HEK293 (cell line): ENCODE data around the gene PPRC1.

Source experiments
- FEZF1 ChIP-seq: fragments of 450-650 bp; formaldehyde crosslinking; IDR thresholded peaks from 2 replicates; pipeline ENCODE4 v1.5.1; 2016; ENCODE audit warnings: missing biosample characterization, missing genetic modification characterization
- HOXD13 ChIP-seq: sonication (generic); formaldehyde crosslinking; IDR thresholded peaks from 2 replicates; pipeline ENCODE4 v1.8.0; 2022; ENCODE audit warnings: missing genetic modification reagents, borderline replicate concordance
- KLF1 ChIP-seq: fragments of 450-650 bp; formaldehyde crosslinking; IDR thresholded peaks from 2 replicates; pipeline ENCODE4 v1.5.1; 2016; ENCODE audit warnings: missing biosample characterization, missing genetic modification characterization
- KLF16 ChIP-seq: fragments of 450-650 bp; formaldehyde crosslinking; IDR thresholded peaks from 2 replicates; pipeline ENCODE4 v1.5.1; 2017; ENCODE audit warnings: missing biosample characterization, missing genetic modification characterization
- KLF9 ChIP-seq: fragments of 450-650 bp; formaldehyde crosslinking; IDR thresholded peaks from 2 replicates; pipeline ENCODE4 v1.5.1; 2016; ENCODE audit warnings: missing biosample characterization, missing genetic modification characterization, low read depth
- SP2 ChIP-seq: fragments of 450-650 bp; formaldehyde crosslinking; IDR thresholded peaks from 2 replicates; pipeline ENCODE4 v1.5.1; 2016; ENCODE audit warnings: missing biosample characterization, missing genetic modification characterization
- SP3 ChIP-seq: fragments of 450-650 bp; formaldehyde crosslinking; IDR thresholded peaks from 2 replicates; pipeline ENCODE4 v1.5.1; 2016; ENCODE audit warnings: missing biosample characterization, missing genetic modification characterization
- ZBTB20 ChIP-seq: fragments of 450-650 bp; formaldehyde crosslinking; IDR thresholded peaks from 2 replicates; pipeline ENCODE4 v1.5.1; 2016; ENCODE audit warnings: missing biosample characterization, missing genetic modification characterization
- ZBTB6 ChIP-seq: fragments of 450-650 bp; formaldehyde crosslinking; IDR thresholded peaks from 2 replicates; pipeline ENCODE4 v1.5.1; 2017; ENCODE audit warnings: missing biosample characterization, missing genetic modification characterization
- ZIC2 ChIP-seq: fragments of 450-650 bp; formaldehyde crosslinking; IDR thresholded peaks from 2 replicates; pipeline ENCODE4 v1.5.1; 2016; ENCODE audit warnings: missing biosample characterization, missing genetic modification characterization
- ZNF266 ChIP-seq: fragments of 450-650 bp; formaldehyde crosslinking; IDR thresholded peaks from 2 replicates; pipeline ENCODE4 v1.5.1; 2016; ENCODE audit warnings: missing biosample characterization, missing genetic modification characterization, low read depth
- ZNF366 ChIP-seq: fragments of 450-650 bp; formaldehyde crosslinking; conservative IDR thresholded peaks from 2 replicates; pipeline ENCODE4 v1.5.1; 2016; ENCODE audit warnings: missing biosample characterization, missing genetic modification characterization
- ZNF398 ChIP-seq: fragments of 450-650 bp; formaldehyde crosslinking; IDR thresholded peaks from 2 replicates; pipeline ENCODE4 v1.5.1; 2017; ENCODE audit warnings: missing biosample characterization, missing genetic modification characterization
- ZNF423 ChIP-seq: fragments of 450-650 bp; formaldehyde crosslinking; IDR thresholded peaks from 2 replicates; pipeline ENCODE4 v1.5.1; 2016; ENCODE audit warnings: missing biosample characterization, missing genetic modification characterization
- ZNF426 ChIP-seq: fragments of 450-650 bp; formaldehyde crosslinking; IDR thresholded peaks from 2 replicates; pipeline ENCODE4 v1.5.1; 2017; ENCODE audit warnings: missing biosample characterization, missing genetic modification characterization, mild to moderate bottlenecking, inconsistent platforms, moderate library complexity
- ZNF548 ChIP-seq: fragments of 450-650 bp; formaldehyde crosslinking; IDR thresholded peaks from 2 replicates; pipeline ENCODE4 v1.5.1; 2016; ENCODE audit warnings: missing biosample characterization, missing genetic modification characterization
- ZNF664 ChIP-seq: fragments of 450-650 bp; formaldehyde crosslinking; IDR thresholded peaks from 2 replicates; pipeline ENCODE4 v1.5.1; 2016; ENCODE audit warnings: missing biosample characterization, missing genetic modification characterization
- TF ChIP-seq, protein P1 (sequence below): fragments of 450-650 bp; formaldehyde crosslinking; IDR thresholded peaks from 2 replicates; pipeline ENCODE4 v1.5.1; 2016; ENCODE audit warnings: missing biosample characterization, missing genetic modification characterization
- TF ChIP-seq, protein P2 (sequence below): fragments of 450-650 bp; formaldehyde crosslinking; IDR thresholded peaks from 2 replicates; pipeline ENCODE4 v1.5.1; 2016; ENCODE audit warnings: missing biosample characterization, missing genetic modification characterization
- TF ChIP-seq, protein P3 (sequence below): fragments of 450-650 bp; formaldehyde crosslinking; IDR thresholded peaks from 2 replicates; pipeline ENCODE4 v1.5.1; 2016; ENCODE audit warnings: missing biosample characterization, missing genetic modification characterization
- TF ChIP-seq, protein P4 (sequence below): fragments of 450-650 bp; formaldehyde crosslinking; IDR thresholded peaks from 2 replicates; pipeline ENCODE4 v1.5.1; 2016; ENCODE audit warnings: missing biosample characterization, missing genetic modification characterization
- TF ChIP-seq, protein P5 (sequence below): fragments of 450-650 bp; formaldehyde crosslinking; IDR thresholded peaks from 2 replicates; pipeline ENCODE4 v1.5.1; 2016; ENCODE audit warnings: missing biosample characterization, missing genetic modification characterization
- TF ChIP-seq, protein P6 (sequence below): fragments of 450-650 bp; formaldehyde crosslinking; IDR thresholded peaks from 2 replicates; pipeline ENCODE4 v1.5.1; 2016; ENCODE audit warnings: missing biosample characterization, missing genetic modification characterization

The PPRC1 gene

GRCh38 chr10:102120991-102121738 lies 11.7 kb upstream of the PPRC1 start (continued):
- TF ChIP-seq KLF16 (tag by site-specific recombination) (0 out of 2 replicates have a peak, but pooled peaks have one; percentile 5), ZNF366 (tag by site-specific recombination) (peak; percentile 49), ZBTB6 (tag by site-specific recombination) (0 out of 2 replicates have a peak, but pooled peaks have one; percentile 12), ZNF664 (tag by site-specific recombination) (no peak), KLF1 (tag by site-specific recombination) (peak; percentile 14; the same call in 1 of the 2 replicates), FEZF1 (no peak), KLF9 (0 out of 2 replicates have a peak, but pooled peaks have one; percentile 4), ZIC2 (no peak), ZBTB20 (tag by site-specific recombination) (no peak), ZNF548 (tag by site-specific recombination) (no peak), HOXD13 (CRISPR knock-in tag) (no peak), ZNF423 (tag by site-specific recombination) (no peak), ZNF426 (tag by site-specific recombination) (no peak), SP2 (tag by site-specific recombination) (peak; percentile 71), ZNF398 (peak; percentile 49; the same call in 1 of the 2 replicates), SP3 (tag by site-specific recombination) (peak; percentile 56), ZNF266 (tag by site-specific recombination) (no peak)
- TF ChIP-seq, protein P1, sequence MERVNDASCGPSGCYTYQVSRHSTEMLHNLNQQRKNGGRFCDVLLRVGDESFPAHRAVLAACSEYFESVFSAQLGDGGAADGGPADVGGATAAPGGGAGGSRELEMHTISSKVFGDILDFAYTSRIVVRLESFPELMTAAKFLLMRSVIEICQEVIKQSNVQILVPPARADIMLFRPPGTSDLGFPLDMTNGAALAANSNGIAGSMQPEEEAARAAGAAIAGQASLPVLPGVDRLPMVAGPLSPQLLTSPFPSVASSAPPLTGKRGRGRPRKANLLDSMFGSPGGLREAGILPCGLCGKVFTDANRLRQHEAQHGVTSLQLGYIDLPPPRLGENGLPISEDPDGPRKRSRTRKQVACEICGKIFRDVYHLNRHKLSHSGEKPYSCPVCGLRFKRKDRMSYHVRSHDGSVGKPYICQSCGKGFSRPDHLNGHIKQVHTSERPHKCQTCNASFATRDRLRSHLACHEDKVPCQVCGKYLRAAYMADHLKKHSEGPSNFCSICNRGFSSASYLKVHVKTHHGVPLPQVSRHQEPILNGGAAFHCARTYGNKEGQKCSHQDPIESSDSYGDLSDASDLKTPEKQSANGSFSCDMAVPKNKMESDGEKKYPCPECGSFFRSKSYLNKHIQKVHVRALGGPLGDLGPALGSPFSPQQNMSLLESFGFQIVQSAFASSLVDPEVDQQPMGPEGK (tag by site-specific recombination), result peak; percentile 17; the same call in 1 of the 2 replicates
- TF ChIP-seq, protein P2, sequence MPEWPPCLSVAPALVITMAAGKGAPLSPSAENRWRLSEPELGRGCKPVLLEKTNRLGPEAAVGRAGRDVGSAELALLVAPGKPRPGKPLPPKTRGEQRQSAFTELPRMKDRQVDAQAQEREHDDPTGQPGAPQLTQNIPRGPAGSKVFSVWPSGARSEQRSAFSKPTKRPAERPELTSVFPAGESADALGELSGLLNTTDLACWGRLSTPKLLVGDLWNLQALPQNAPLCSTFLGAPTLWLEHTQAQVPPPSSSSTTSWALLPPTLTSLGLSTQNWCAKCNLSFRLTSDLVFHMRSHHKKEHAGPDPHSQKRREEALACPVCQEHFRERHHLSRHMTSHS, result no peak
- TF ChIP-seq, protein P3, sequence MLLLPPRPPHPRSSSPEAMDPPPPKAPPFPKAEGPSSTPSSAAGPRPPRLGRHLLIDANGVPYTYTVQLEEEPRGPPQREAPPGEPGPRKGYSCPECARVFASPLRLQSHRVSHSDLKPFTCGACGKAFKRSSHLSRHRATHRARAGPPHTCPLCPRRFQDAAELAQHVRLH (tag by site-specific recombination), result no peak
- TF ChIP-seq, protein P4, sequence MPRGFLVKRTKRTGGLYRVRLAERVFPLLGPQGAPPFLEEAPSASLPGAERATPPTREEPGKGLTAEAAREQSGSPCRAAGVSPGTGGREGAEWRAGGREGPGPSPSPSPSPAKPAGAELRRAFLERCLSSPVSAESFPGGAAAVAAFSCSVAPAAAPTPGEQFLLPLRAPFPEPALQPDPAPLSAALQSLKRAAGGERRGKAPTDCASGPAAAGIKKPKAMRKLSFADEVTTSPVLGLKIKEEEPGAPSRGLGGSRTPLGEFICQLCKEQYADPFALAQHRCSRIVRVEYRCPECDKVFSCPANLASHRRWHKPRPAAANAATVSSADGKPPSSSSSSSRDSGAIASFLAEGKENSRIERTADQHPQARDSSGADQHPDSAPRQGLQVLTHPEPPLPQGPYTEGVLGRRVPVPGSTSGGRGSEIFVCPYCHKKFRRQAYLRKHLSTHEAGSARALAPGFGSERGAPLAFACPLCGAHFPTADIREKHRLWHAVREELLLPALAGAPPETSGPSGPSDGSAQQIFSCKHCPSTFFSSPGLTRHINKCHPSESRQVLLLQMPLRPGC (tag by site-specific recombination), result 0 out of 2 replicates have a peak, but pooled peaks have one; percentile 3
- TF ChIP-seq, protein P5, sequence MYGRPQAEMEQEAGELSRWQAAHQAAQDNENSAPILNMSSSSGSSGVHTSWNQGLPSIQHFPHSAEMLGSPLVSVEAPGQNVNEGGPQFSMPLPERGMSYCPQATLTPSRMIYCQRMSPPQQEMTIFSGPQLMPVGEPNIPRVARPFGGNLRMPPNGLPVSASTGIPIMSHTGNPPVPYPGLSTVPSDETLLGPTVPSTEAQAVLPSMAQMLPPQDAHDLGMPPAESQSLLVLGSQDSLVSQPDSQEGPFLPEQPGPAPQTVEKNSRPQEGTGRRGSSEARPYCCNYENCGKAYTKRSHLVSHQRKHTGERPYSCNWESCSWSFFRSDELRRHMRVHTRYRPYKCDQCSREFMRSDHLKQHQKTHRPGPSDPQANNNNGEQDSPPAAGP, result no peak
- TF ChIP-seq, protein P6, sequence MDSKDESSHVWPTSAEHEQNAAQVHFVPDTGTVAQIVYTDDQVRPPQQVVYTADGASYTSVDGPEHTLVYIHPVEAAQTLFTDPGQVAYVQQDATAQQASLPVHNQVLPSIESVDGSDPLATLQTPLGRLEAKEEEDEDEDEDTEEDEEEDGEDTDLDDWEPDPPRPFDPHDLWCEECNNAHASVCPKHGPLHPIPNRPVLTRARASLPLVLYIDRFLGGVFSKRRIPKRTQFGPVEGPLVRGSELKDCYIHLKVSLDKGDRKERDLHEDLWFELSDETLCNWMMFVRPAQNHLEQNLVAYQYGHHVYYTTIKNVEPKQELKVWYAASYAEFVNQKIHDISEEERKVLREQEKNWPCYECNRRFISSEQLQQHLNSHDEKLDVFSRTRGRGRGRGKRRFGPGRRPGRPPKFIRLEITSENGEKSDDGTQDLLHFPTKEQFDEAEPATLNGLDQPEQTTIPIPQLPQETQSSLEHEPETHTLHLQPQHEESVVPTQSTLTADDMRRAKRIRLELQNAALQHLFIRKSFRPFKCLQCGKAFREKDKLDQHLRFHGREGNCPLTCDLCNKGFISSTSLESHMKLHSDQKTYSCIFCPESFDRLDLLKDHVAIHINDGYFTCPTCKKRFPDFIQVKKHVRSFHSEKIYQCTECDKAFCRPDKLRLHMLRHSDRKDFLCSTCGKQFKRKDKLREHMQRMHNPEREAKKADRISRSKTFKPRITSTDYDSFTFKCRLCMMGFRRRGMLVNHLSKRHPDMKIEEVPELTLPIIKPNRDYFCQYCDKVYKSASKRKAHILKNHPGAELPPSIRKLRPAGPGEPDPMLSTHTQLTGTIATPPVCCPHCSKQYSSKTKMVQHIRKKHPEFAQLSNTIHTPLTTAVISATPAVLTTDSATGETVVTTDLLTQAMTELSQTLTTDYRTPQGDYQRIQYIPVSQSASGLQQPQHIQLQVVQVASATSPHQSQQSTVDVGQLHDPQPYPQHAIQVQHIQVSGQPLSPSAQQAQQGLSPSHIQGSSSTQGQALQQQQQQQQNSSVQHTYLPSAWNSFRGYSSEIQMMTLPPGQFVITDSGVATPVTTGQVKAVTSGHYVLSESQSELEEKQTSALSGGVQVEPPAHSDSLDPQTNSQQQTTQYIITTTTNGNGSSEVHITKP (tag by site-specific recombination), result peak; percentile 17; the same call in 1 of the 2 replicates
